ENCODE results near the gene BTN3A1.

The BTN3A1 gene

GRCh38 chr6:26394289-26394688 lies 7.8 kb upstream of the BTN3A1 start:
- TF ChIP-seq, protein P1, sequence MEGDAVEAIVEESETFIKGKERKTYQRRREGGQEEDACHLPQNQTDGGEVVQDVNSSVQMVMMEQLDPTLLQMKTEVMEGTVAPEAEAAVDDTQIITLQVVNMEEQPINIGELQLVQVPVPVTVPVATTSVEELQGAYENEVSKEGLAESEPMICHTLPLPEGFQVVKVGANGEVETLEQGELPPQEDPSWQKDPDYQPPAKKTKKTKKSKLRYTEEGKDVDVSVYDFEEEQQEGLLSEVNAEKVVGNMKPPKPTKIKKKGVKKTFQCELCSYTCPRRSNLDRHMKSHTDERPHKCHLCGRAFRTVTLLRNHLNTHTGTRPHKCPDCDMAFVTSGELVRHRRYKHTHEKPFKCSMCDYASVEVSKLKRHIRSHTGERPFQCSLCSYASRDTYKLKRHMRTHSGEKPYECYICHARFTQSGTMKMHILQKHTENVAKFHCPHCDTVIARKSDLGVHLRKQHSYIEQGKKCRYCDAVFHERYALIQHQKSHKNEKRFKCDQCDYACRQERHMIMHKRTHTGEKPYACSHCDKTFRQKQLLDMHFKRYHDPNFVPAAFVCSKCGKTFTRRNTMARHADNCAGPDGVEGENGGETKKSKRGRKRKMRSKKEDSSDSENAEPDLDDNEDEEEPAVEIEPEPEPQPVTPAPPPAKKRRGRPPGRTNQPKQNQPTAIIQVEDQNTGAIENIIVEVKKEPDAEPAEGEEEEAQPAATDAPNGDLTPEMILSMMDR (IDR thresholded peaks at IDR 0.05; ENCODE audit: control extremely low read depth, extremely low read depth, low read depth, missing control alignments) = no peak
- no peak for DNase-seq (ENCODE audit: extremely low spot score)
- ChIA-PET POLR2A (no interaction called here), CTCF (interaction anchor here (1.0 to 1.7 kb wide), 3 partner anchors 20 to 128 kb away, joined by 3 read pairs; no protein-coding TSS in a partner anchor)

DNA sequence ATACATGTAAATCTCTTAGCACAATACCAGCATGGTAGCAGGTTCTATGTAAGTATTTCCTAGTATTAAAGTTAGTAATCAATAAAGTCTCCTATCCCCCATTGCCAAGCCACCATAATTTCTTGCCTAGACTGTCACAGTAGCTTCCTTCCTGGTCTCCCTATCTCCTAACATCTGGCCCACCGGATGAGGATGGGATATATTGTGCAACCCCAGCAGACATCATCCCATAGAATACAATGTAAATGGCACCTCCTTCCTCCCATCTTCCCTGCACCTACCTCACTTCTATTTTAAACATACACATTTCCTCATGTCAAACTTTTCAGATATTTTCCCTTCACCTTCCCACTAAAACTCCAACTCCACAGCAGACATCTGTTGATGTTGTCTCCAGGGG lies 3.5 kb upstream of the BTN3A1 start:
- TF ChIP-seq, protein P1 (IDR thresholded peaks at IDR 0.05; ENCODE audit: control extremely low read depth, extremely low read depth, low read depth, missing control alignments) = no peak
- CTCF ChIA-PET = interaction anchor here (1.3 kb wide), 1 partner anchor 22 kb away, joined by 4 read pairs; no protein-coding TSS in a partner anchor
- DNase-seq (ENCODE audit: extremely low spot score) = no peak
- POLR2A ChIA-PET = no interaction called here

GRCh38 chr6:26400626-26401025 lies 1.4 kb upstream of the BTN3A1 start:
- ChIA-PET POLR2A (no interaction called here), CTCF (no interaction called here)
- DNase-seq (ENCODE audit: extremely low spot score) = no peak
- TF ChIP-seq, protein P1 (IDR thresholded peaks at IDR 0.05; ENCODE audit: control extremely low read depth, extremely low read depth, low read depth, missing control alignments) = no peak

- CTCF ChIA-PET = no interaction called here
- POLR2A ChIA-PET = no interaction called here
- no peak for DNase-seq (ENCODE audit: extremely low spot score)
Observed at GRCh38 chr6:26401389-26401986, 587 bp upstream of the BTN3A1 start.

DNA sequence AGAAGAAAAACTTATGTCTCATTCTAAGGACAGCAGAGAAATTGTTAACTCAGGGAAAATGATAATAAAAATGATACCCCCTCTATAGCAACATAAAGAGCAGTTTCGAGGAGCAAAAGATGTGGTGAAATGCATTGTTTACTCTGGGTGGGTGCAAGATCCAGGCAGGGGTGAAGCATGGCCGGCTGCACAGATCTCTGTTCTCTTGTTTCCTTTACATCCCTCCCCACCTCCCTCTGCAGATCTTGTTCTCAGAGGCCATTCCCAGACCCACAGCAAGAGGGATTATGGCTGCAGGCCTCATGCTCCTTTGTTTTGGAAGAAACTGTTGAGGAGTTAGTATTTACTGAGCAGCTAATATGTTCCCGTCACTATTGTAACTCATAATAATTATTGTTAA lies 1.8 kb downstream of the BTN3A1 start:
- ChIA-PET POLR2A (no interaction called here), CTCF (no interaction called here)
- TF ChIP-seq, protein P1 (IDR thresholded peaks at IDR 0.05; ENCODE audit: control extremely low read depth, extremely low read depth, low read depth, missing control alignments) = no peak
- no peak for DNase-seq (ENCODE audit: extremely low spot score)

More at GRCh38 chr6:26401389-26401986, 587 bp upstream of the BTN3A1 start:
- TF ChIP-seq, protein P1 (IDR thresholded peaks at IDR 0.05; ENCODE audit: control extremely low read depth, extremely low read depth, low read depth, missing control alignments) = no peak

GRCh38 chr6:26404546-26404945 lies 2.5 kb downstream of the BTN3A1 start:
- ChIA-PET POLR2A (interaction anchor here (0.6 kb wide), 2 partner anchors 49 to 119 kb away, joined by 3 read pairs; no protein-coding TSS in a partner anchor), CTCF (interaction anchor here (1.0 kb wide), 1 partner anchor 11 kb away, joined by 3 read pairs; no protein-coding TSS in a partner anchor)

More at GRCh38 chr6:26404546-26404945, 2.5 kb downstream of the BTN3A1 start:
- DNase-seq (ENCODE audit: extremely low spot score) = no peak
- TF ChIP-seq, protein P1 (IDR thresholded peaks at IDR 0.05; ENCODE audit: control extremely low read depth, extremely low read depth, low read depth, missing control alignments) = no peak

Data from GM10248 (cell line).